Loucy (cell line): ENCODE measurements around the gene SFSWAP.
"Not testable (repeated sequence)": the region's sequence is repeated elsewhere in the genome, so short reads cannot be mapped to it uniquely, and the experiment has no call there.

Source experiments
- H2AFZ ChIP-seq: fragments of 200-600 bp; sonication (generic); 2 replicates; pipeline ENCODE4 v1.6.0; 2016; ENCODE audit warnings: antibody characterized with exemption, mild to moderate bottlenecking, low read length, moderate library complexity
- H3F3A ChIP-seq: fragments of 200-600 bp; 2 replicates; pipeline ENCODE4 v1.6.0; 2016; ENCODE audit warnings: antibody characterized with exemption, low read depth, mild to moderate bottlenecking
- H3K27me3 ChIP-seq: fragments of 200-600 bp; sonication (generic); 2 replicates; pipeline ENCODE4 v1.6.1; 2014; ENCODE audit warnings: low read length, mild to moderate bottlenecking; ENCODE audit not compliant: insufficient read depth, poor library complexity, severe bottlenecking
- H3K36me3 ChIP-seq: fragments of 200-600 bp; sonication (generic); 2 replicates; pipeline ENCODE4 v1.6.1; 2016; ENCODE audit warnings: low read length; ENCODE audit not compliant: insufficient read depth
- H3K4me1 ChIP-seq: fragments of 200-600 bp; sonication (generic); 2 replicates; pipeline ENCODE4 v1.5.1; 2014; ENCODE audit warnings: low read length, mild to moderate bottlenecking; ENCODE audit not compliant: insufficient read depth, poor library complexity, severe bottlenecking
- H3K4me2 ChIP-seq: fragments of 200-600 bp; sonication (generic); 2 replicates; pipeline ENCODE4 v1.6.0; 2014; ENCODE audit warnings: antibody characterized with exemption, low read length, low read depth, mild to moderate bottlenecking; ENCODE audit not compliant: poor library complexity, severe bottlenecking
- H3K4me3 ChIP-seq: fragments of 200-600 bp; sonication (generic); 2 replicates; pipeline ENCODE4 v1.5.1; 2014; ENCODE audit warnings: low read length, mild to moderate bottlenecking, mixed read lengths; ENCODE audit not compliant: poor library complexity, severe bottlenecking
- H3K79me2 ChIP-seq: fragments of 200-600 bp; sonication (generic); 2 replicates; pipeline ENCODE4 v1.6.1; 2014; ENCODE audit warnings: low read length; ENCODE audit not compliant: insufficient read depth
- H3K9ac ChIP-seq: fragments of 200-600 bp; sonication (generic); 2 replicates; pipeline ENCODE4 v1.6.0; 2014; ENCODE audit warnings: mild to moderate bottlenecking, low read depth, low read length, moderate library complexity; ENCODE audit not compliant: poor library complexity, severe bottlenecking
- H3K9me2 ChIP-seq: fragments of 200-600 bp; sonication (generic); replicated peaks from 2 replicates; pipeline ENCODE4 v1.6.1; 2016; ENCODE audit warnings: low read depth, low read length, mixed read lengths
- H3K9me3 ChIP-seq: fragments of 200-600 bp; sonication (generic); 2 replicates; pipeline ENCODE4 v1.6.1; 2014; ENCODE audit warnings: mild to moderate bottlenecking, antibody characterized with exemption, low read length, low read depth; ENCODE audit not compliant: insufficient read depth
- H4K20me1 ChIP-seq: fragments of 200-600 bp; sonication (generic); 2 replicates; pipeline ENCODE4 v1.6.0; 2014; ENCODE audit warnings: antibody characterized with exemption, low read length, mild to moderate bottlenecking; ENCODE audit not compliant: insufficient read depth, poor library complexity, severe bottlenecking
- EZH2phosphoT487 ChIP-seq: fragments of 200-600 bp; IDR thresholded peaks from 2 replicates; pipeline ENCODE4 v1.6.1; 2018; ENCODE audit warnings: antibody characterized with exemption, mild to moderate bottlenecking, moderate library complexity, borderline replicate concordance
- TF ChIP-seq, protein P1 (sequence below): fragments of 200-600 bp; sonication (generic); conservative IDR thresholded peaks from 2 replicates; pipeline ENCODE4 v1.5.1; 2014; ENCODE audit warnings: mild to moderate bottlenecking, antibody characterized with exemption, low read length

SFSWAP gene

DNA sequence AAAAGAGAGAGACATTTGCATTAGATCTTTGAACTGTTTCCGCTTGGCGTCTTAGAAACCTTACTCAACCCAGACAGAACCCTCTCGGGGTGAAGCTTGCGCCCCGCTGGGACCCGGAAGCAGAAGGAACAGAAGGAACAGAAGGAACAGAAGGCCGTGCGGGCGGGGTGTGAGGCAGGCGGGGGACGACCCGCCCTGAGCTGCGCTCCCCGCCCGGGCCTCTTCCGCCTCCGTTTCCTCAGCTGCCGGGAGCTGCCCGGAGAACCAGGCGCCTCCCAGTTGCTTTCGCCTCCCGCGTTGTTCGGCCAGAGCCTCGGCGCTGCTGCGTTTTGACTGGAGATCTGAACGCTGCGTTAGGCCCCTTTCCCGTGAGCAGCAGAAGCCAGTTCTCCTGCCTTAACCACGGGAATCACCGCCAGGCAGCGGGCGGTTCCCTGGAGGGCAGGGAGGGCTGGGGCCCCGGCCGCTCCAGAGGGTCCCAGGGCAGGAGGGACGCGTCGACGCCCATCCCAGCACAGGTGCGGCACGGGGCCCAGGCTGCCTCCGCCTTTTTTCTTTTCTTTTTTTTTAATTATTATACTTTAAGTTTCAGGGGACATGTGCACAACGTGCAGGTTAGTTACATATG is 98.0 kb downstream of the SFSWAP start:
- no peaks in the 10 kb centered on the region for H3K9me2 ChIP-seq

GRCh38 chr12:131809476-131810254 is 98.8 kb downstream of the SFSWAP start:
- not testable (repeated sequence) for H3K79me2 ChIP-seq, H3K9ac ChIP-seq, H3K4me3 ChIP-seq, H3K4me1 ChIP-seq, H3K4me2 ChIP-seq, H4K20me1 ChIP-seq, H3K27me3 ChIP-seq, H3K9me3 ChIP-seq, H2AFZ ChIP-seq, H3K9me2 ChIP-seq, H3F3A ChIP-seq, H3K36me3 ChIP-seq

More for the DNA sequence above, 98.0 kb downstream of the SFSWAP start:
- Histone ChIP-seq H3K4me1 (peaks cover 5% of the 10 kb centered on the region), H3K4me3 (no peak overlapping the region), H3K9me3 (peaks cover 8% of the 10 kb centered on the region; the same call in 1 of the 2 replicates), H2AFZ (no peak overlapping the region), H3K79me2 (no peaks in the 10 kb centered on the region), H3K9ac (no peak overlapping the region), H3F3A (no peaks in the 10 kb centered on the region), H3K36me3 (no peaks in the 10 kb centered on the region), H3K4me2 (no peak overlapping the region), H3K27me3 (no peaks in the 10 kb centered on the region), H4K20me1 (no peaks in the 10 kb centered on the region)
- TF ChIP-seq EZH2phosphoT487 = no peak
- TF ChIP-seq, protein P1, sequence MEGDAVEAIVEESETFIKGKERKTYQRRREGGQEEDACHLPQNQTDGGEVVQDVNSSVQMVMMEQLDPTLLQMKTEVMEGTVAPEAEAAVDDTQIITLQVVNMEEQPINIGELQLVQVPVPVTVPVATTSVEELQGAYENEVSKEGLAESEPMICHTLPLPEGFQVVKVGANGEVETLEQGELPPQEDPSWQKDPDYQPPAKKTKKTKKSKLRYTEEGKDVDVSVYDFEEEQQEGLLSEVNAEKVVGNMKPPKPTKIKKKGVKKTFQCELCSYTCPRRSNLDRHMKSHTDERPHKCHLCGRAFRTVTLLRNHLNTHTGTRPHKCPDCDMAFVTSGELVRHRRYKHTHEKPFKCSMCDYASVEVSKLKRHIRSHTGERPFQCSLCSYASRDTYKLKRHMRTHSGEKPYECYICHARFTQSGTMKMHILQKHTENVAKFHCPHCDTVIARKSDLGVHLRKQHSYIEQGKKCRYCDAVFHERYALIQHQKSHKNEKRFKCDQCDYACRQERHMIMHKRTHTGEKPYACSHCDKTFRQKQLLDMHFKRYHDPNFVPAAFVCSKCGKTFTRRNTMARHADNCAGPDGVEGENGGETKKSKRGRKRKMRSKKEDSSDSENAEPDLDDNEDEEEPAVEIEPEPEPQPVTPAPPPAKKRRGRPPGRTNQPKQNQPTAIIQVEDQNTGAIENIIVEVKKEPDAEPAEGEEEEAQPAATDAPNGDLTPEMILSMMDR = no peak

DNA sequence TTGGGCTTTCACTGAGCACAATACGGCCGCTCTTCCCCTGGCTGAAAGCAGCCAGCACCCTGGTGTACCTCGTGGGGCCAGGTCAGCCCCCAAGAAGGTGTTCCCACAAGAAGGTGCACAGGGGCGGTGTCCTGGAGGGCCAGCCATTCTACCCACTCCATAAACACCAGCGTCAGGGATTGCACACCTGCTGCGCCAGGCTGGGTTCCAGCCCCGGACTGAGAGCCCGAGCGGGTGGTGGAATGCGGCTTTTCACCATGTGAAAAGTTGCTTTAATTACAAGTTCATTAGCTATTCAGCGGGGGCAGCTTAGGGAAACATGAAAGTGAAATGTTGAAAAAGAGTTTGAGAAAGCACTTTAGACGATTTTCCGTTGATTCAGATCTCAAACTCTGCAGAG is 99.8 kb downstream of the SFSWAP start:
- Histone ChIP-seq H3K79me2 (no peaks in the 10 kb centered on the region), H2AFZ (no peak overlapping the region), H3K9ac (no peak overlapping the region), H3K9me2 (no peaks in the 10 kb centered on the region), H3K4me3 (no peak overlapping the region), H3K4me2 (no peak overlapping the region), H3K9me3 (peaks cover 8% of the 10 kb centered on the region; the same call in 1 of the 2 replicates), H3K36me3 (no peaks in the 10 kb centered on the region), H3F3A (no peaks in the 10 kb centered on the region), H4K20me1 (no peaks in the 10 kb centered on the region), H3K27me3 (no peaks in the 10 kb centered on the region), H3K4me1 (no peaks in the 10 kb centered on the region)
- TF ChIP-seq, protein P1 = no peak
- no peak for TF ChIP-seq EZH2phosphoT487
